NCI-H2227 (cell line): Measurements from ENCODE around the gene WRAP73.
"Not testable (repeated sequence)": the region's sequence is repeated elsewhere in the genome, so short reads cannot be mapped to it uniquely, and the experiment has no call there.

Source experiments
- DNase-seq: peaks from one replicate; lab custom pipeline; 2025; ENCODE audit not compliant: unreplicated experiment; lab: John Stamatoyannopoulos, UW

The WRAP73 gene

GRCh38 chr1:3631320-3632260 is 18.3 kb downstream of the WRAP73 start:
- no peak for DNase-seq

GRCh38 chr1:3630914-3631313 is 19.0 kb downstream of the WRAP73 start:
- DNase-seq: no peak

- DNase-seq: no peak
Measured at GRCh38 chr1:3630161-3630611, 19.7 kb downstream of the WRAP73 start.

GRCh38 chr1:3629561-3630160 is 20.2 kb downstream of the WRAP73 start:
- no peak for DNase-seq

GRCh38 chr1:3628445-3628844 is 21.5 kb downstream of the WRAP73 start:
- DNase-seq: no peak

GRCh38 chr1:3627515-3628253 is 22.2 kb downstream of the WRAP73 start:
- no peak for DNase-seq

- DNase-seq: no peak
Measured at GRCh38 chr1:3626025-3626424, 23.9 kb downstream of the WRAP73 start.

- peak; percentile 67 for DNase-seq
Measured at GRCh38 chr1:3625151-3625907, 24.6 kb downstream of the WRAP73 start.

GRCh38 chr1:3624200-3625136 is 25.4 kb downstream of the WRAP73 start, which contains the start of gene TPRG1L:
TSS of gene TPRG1L (plus strand) at chr1:3625015. CDS start at chr1:3625073, 58 bp downstream.
- peak; percentile 99 for DNase-seq

- no peak for DNase-seq
Measured at GRCh38 chr1:3623441-3624199, 26.3 kb downstream of the WRAP73 start.

GRCh38 chr1:3622102-3622501 is 27.8 kb downstream of the WRAP73 start:
- DNase-seq: not testable (repeated sequence)

- DNase-seq: peak; percentile 45
Measured at GRCh38 chr1:3621151-3621671, 28.7 kb downstream of the WRAP73 start.

GRCh38 chr1:3620708-3621107 is 29.2 kb downstream of the WRAP73 start:
- DNase-seq: no peak

- peak; percentile 84 for DNase-seq
Measured at GRCh38 chr1:3618881-3619671, 30.8 kb downstream of the WRAP73 start.

GRCh38 chr1:3618531-3618880 is 31.4 kb downstream of the WRAP73 start:
- no peak for DNase-seq

- no peak for DNase-seq
Measured at GRCh38 chr1:3617806-3618345, 32.0 kb downstream of the WRAP73 start.

- DNase-seq: no peak
Measured at GRCh38 chr1:3616861-3617260, 33.0 kb downstream of the WRAP73 start.
